Sigmoid colon (tissue), 4 donors: ENCODE measurements around the gene XPNPEP2.

Experiments
- CTCF ChIP-seq, 4 experiments: fragments of 450-650 bp in 3 of 4; fragments of 200-600 bp in 1 of 4; IDR thresholded peaks; one replicate each; pipeline ENCODE4 v1.5.1; 2016 to 2019; ENCODE audit warnings: antibody characterized with exemption in 4 of 4, mild to moderate bottlenecking in 3 of 4, moderate library complexity in 2 of 4
- POLR2AphosphoS5 ChIP-seq, 4 donors: sonication (generic); formaldehyde crosslinking; IDR thresholded peaks; one replicate each; pipeline ENCODE4 v1.6.1; 2017; ENCODE audit warnings: antibody characterized with exemption in 4 of 4

GRCh38 chrX:129768186-129768585 lies 29.4 kb downstream of the XPNPEP2 start:
- TF ChIP-seq CTCF (IDR thresholded peaks at IDR 0.05) (no peak), POLR2AphosphoS5 (IDR thresholded peaks at IDR 0.05) (no peak)
